Stimulated activated CD8-positive, alpha-beta memory T cell treated with anti-CD3 and anti-CD28 coated beads, Interleukin-12 subunit alpha, Interleukin-12 subunit beta, amount 100 ng/mL, for 4 hours (primary cell): Measurements from ENCODE around the gene ZNF578.
"Not testable (repeated sequence)": the region's sequence is repeated elsewhere in the genome, so short reads cannot be mapped to it uniquely, and the experiment has no call there.

Experiments
- DNase-seq: peaks from one replicate; pipeline ENCODE4 v3.0.0-alpha.2; 2020; ENCODE audit warnings: low read depth

ZNF578 gene

GRCh38 chr19:52453324-52454094, at the start of gene ZNF578:
Gene ZNF578, plus strand, starts transcription at chr19:52453553. Its CDS starts 48,293 bp downstream, at chr19:52501846.
- peak; percentile 49 for DNase-seq

- no peak for DNase-seq
Measured at GRCh38 chr19:52410276-52410675, 43.1 kb upstream of the ZNF578 start.

GRCh38 chr19:52415711-52416110, 37.6 kb upstream of the ZNF578 start:
- DNase-seq = no peak

- DNase-seq = no peak
Measured at GRCh38 chr19:52428937-52429336, 24.4 kb upstream of the ZNF578 start, which contains the start of gene ZNF534. Gene ZNF534, plus strand, starts transcription at chr19:52429148. Its CDS starts 2,327 bp downstream, at chr19:52431475.

GRCh38 chr19:52442179-52442578, 11.2 kb upstream of the ZNF578 start:
- DNase-seq = no peak

GRCh38 chr19:52444506-52444905, 8.8 kb upstream of the ZNF578 start:
- no peak for DNase-seq

GRCh38 chr19:52451241-52451640, 2.1 kb upstream of the ZNF578 start:
- no peak for DNase-seq

GRCh38 chr19:52464798-52465470, 11.6 kb downstream of the ZNF578 start:
- DNase-seq = no peak

- DNase-seq = no peak
Measured at GRCh38 chr19:52473655-52474350, 20.4 kb downstream of the ZNF578 start.

- DNase-seq = no peak
Measured at GRCh38 chr19:52474351-52475127, 21.2 kb downstream of the ZNF578 start.

GRCh38 chr19:52484111-52484743, 30.9 kb downstream of the ZNF578 start:
- DNase-seq = not testable (repeated sequence)

GRCh38 chr19:52485064-52485463, 31.7 kb downstream of the ZNF578 start:
- DNase-seq = not testable (repeated sequence)

- DNase-seq = not testable (repeated sequence)
Measured at GRCh38 chr19:52485561-52486240, 32.3 kb downstream of the ZNF578 start.

- no peak for DNase-seq
Measured at GRCh38 chr19:52492201-52492993, 39.0 kb downstream of the ZNF578 start.

- no peak for DNase-seq
Measured at GRCh38 chr19:52492994-52493470, 39.7 kb downstream of the ZNF578 start.

GRCh38 chr19:52494518-52494917, 41.2 kb downstream of the ZNF578 start:
- DNase-seq = no peak

- DNase-seq = no peak
Measured at GRCh38 chr19:52498571-52498970, 45.2 kb downstream of the ZNF578 start.

- DNase-seq = not testable (repeated sequence)
Measured at GRCh38 chr19:52500474-52500873, 47.1 kb downstream of the ZNF578 start.

- not testable (repeated sequence) for DNase-seq
Measured at GRCh38 chr19:52500991-52501390, 47.6 kb downstream of the ZNF578 start.

- DNase-seq = no peak
Measured at GRCh38 chr19:52507266-52507665, 53.9 kb downstream of the ZNF578 start.
